GDM1 (cell line): Measurements from ENCODE around the gene BICDL2.

ENCODE experiments used
- DNase-seq: peaks from one replicate; lab custom pipeline; 2025; lab: John Stamatoyannopoulos, UW

BICDL2 gene

GRCh38 chr16:3010510-3010909 lies 26.2 kb downstream of the BICDL2 start:
- DNase-seq = no peak

- DNase-seq = no peak
Measured at GRCh38 chr16:3009568-3010390, 27.0 kb downstream of the BICDL2 start.

GRCh38 chr16:3008690-3009037 lies 28.1 kb downstream of the BICDL2 start:
- DNase-seq = no peak

GRCh38 chr16:3007957-3008689 lies 28.6 kb downstream of the BICDL2 start:
- peak; percentile 84 for DNase-seq

GRCh38 chr16:3007059-3007956 lies 29.4 kb downstream of the BICDL2 start:
- DNase-seq = peak; percentile 43

- DNase-seq = no peak
Measured at GRCh38 chr16:3004781-3005284, 31.9 kb downstream of the BICDL2 start.

- no peak for DNase-seq
Measured at GRCh38 chr16:3004319-3004718, 32.4 kb downstream of the BICDL2 start.

- peak; percentile 99 for DNase-seq
Measured at GRCh38 chr16:3003582-3004270, 33.0 kb downstream of the BICDL2 start.

- no peak for DNase-seq
Measured at GRCh38 chr16:3001316-3001715, 35.4 kb downstream of the BICDL2 start.

- no peak for DNase-seq
Measured at GRCh38 chr16:3000540-3000939, 36.2 kb downstream of the BICDL2 start.

- DNase-seq = no peak
Measured at GRCh38 chr16:2999929-3000328, 36.8 kb downstream of the BICDL2 start.

- no peak for DNase-seq
Measured at GRCh38 chr16:2996298-2996697, 40.4 kb downstream of the BICDL2 start.

GRCh38 chr16:2992383-2993081 lies 44.2 kb downstream of the BICDL2 start:
- no peak for DNase-seq

GRCh38 chr16:2991566-2992261 lies 45.0 kb downstream of the BICDL2 start:
- no peak for DNase-seq

- no peak for DNase-seq
Measured at GRCh38 chr16:2990891-2991290, 45.9 kb downstream of the BICDL2 start.

GRCh38 chr16:2988590-2989099 lies 48.1 kb downstream of the BICDL2 start:
- no peak for DNase-seq

GRCh38 chr16:2987833-2988232 lies 48.9 kb downstream of the BICDL2 start:
- DNase-seq = no peak

- no peak for DNase-seq
Measured at GRCh38 chr16:2987286-2987685, 49.5 kb downstream of the BICDL2 start.

- no peak for DNase-seq
Measured at GRCh38 chr16:2986623-2987188, 50.0 kb downstream of the BICDL2 start.

GRCh38 chr16:2985893-2986355 lies 50.8 kb downstream of the BICDL2 start:
- DNase-seq = no peak
